B cell (primary cell): ENCODE data around the gene COA7. TPM values are rescaled to one million over a fixed set of nuclear protein-coding genes. Genes with fewer than 3 reads are reported as not detected.
A peak's percentile ranks its signal among the peaks of the same experiment; 100 is the strongest.

Source experiments
- ATAC-seq: fragments of 200-7000 bp; cut with Tn5 transposase; one replicate; pipeline ENCODE4 v1.10.0; 2021; ENCODE audit warnings: low read depth, mild to moderate bottlenecking, moderate number of reproducible peaks, moderate library complexity
- CTCF ChIA-PET: fragments of 350-600 bp; sonication (Branson Sonifier 250); formaldehyde crosslinking; loops from one replicate; lab custom pipeline; 2021; ENCODE audit warnings: antibody characterized with exemption, inconsistent platforms; lab: Charles Lee
- POLR2A ChIA-PET: fragments of 350-600 bp; sonication (Branson Sonifier 250); formaldehyde crosslinking; loops from one replicate; lab custom pipeline; 2021; ENCODE audit warnings: antibody characterized with exemption; lab: Charles Lee
- DNase-seq: peaks from one replicate; pipeline ENCODE4 v3.0.0; 2013
- H2AFZ ChIP-seq: 2 replicates; pipeline ENCODE4 v1.6.1; 2012; ENCODE audit warnings: mild to moderate bottlenecking, low read depth, low read length; ENCODE audit not compliant: insufficient read depth, poor library complexity, severe bottlenecking
- H3K27ac ChIP-seq, 2 donors: 1 replicate in 1 of 2; 2 replicates in 1 of 2; pipeline ENCODE4 v1.5.1; 2012 to 2013; ENCODE audit warnings: low read length in 2 of 2, mild to moderate bottlenecking in 2 of 2, moderate library complexity in 1 of 2
- H3K27me3 ChIP-seq, 4 experiments: fragments of 200-600 bp in 1 of 4; sonication (generic) in 1 of 4; replicated peaks in 1 of 4; 1 replicate in 2 of 4; 2 replicates in 2 of 4; pipeline versions ENCODE4 v1.6.1 to v1.7.0; 2013 to 2016; ENCODE audit warnings: low read length in 3 of 4, mild to moderate bottlenecking in 2 of 4, mixed read lengths in 1 of 4, moderate library complexity in 1 of 4; ENCODE audit not compliant: insufficient read depth in 4 of 4, control insufficient read depth in 3 of 4; ENCODE audit errors: control extremely low read depth in 1 of 4
- H3K36me3 ChIP-seq, 2 experiments: replicated peaks in 1 of 2; 1 replicate in 1 of 2; 2 replicates in 1 of 2; pipeline versions ENCODE4 v1.6.1 to v1.7.1; 2013; ENCODE audit warnings: low read length in 1 of 2; ENCODE audit not compliant: insufficient read depth in 2 of 2, control insufficient read depth in 1 of 2; ENCODE audit errors: control extremely low read depth in 1 of 2, extremely low read depth in 1 of 2
- H3K4me1 ChIP-seq, 2 donors: fragments of 200-600 bp in 1 of 2; sonication (generic) in 1 of 2; 1 replicate in 1 of 2; 2 replicates in 1 of 2; pipeline versions ENCODE4 v1.5.1 to v1.6.1; 2013 to 2017; ENCODE audit warnings: low read length in 2 of 2; ENCODE audit not compliant: control insufficient read depth in 2 of 2, insufficient read depth in 2 of 2
- H3K4me2 ChIP-seq: replicated peaks from 2 replicates; pipeline ENCODE3; 2012; ENCODE audit warnings: mild to moderate bottlenecking, low read depth, low read length; ENCODE audit not compliant: poor library complexity, severe bottlenecking
- H3K4me3 ChIP-seq, 5 experiments: fragments of 200-600 bp in 1 of 5; sonication (generic) in 1 of 5; 1 replicate in 3 of 5; 2 replicates in 2 of 5; pipeline versions ENCODE4 v1.5.1 to v1.7.0; 2011 to 2016; ENCODE audit warnings: low read length in 4 of 5, mild to moderate bottlenecking in 4 of 5, low read depth in 2 of 5, control low read depth in 1 of 5, moderate library complexity in 1 of 5; ENCODE audit not compliant: insufficient read depth in 1 of 5; ENCODE audit errors: control extremely low read depth in 1 of 5, extremely low read depth in 1 of 5
- H3K79me2 ChIP-seq: fragments of 200-600 bp; sonication (generic); one replicate; pipeline ENCODE4 v1.6.0; 2016; ENCODE audit warnings: low read length; ENCODE audit not compliant: control insufficient read depth, insufficient read depth
- H3K9ac ChIP-seq: fragments of 200-600 bp; sonication (generic); 2 replicates; pipeline ENCODE4 v1.6.1; 2017; ENCODE audit warnings: mild to moderate bottlenecking, low read length, moderate library complexity
- H3K9me3 ChIP-seq, 3 donors: one replicate each; pipeline versions ENCODE4 v1.6.1 to v1.7.1; 2013; ENCODE audit warnings: low read length in 2 of 3; ENCODE audit not compliant: control insufficient read depth in 2 of 3, insufficient read depth in 1 of 3; ENCODE audit errors: control extremely low read depth in 1 of 3
- H4K20me1 ChIP-seq: 2 replicates; pipeline ENCODE4 v1.6.0; 2012; ENCODE audit warnings: mild to moderate bottlenecking, low read length; ENCODE audit not compliant: insufficient read depth, control insufficient read depth, poor library complexity, severe bottlenecking
- H3K27ac Mint-ChIP-seq: one replicate; pipeline ENCODE4 v1.8.0; 2021; ENCODE audit warnings: mixed read lengths
- H3K27me3 Mint-ChIP-seq: one replicate; pipeline ENCODE4 v1.8.0; 2021; ENCODE audit warnings: mixed read lengths
- H3K4me1 Mint-ChIP-seq: one replicate; pipeline ENCODE4 v1.8.0; 2021; ENCODE audit warnings: mixed read lengths
- H3K4me3 Mint-ChIP-seq: one replicate; pipeline ENCODE4 v1.8.0; 2021; ENCODE audit warnings: mixed read lengths
- H3K9me3 Mint-ChIP-seq: one replicate; pipeline ENCODE4 v1.8.0; 2022; ENCODE audit warnings: mixed read lengths; ENCODE audit not compliant: insufficient read depth
- CTCF ChIP-seq: fragments of 200-600 bp; IDR thresholded peaks from one replicate; pipeline ENCODE4 v1.8.0; 2022; ENCODE audit warnings: antibody characterized with exemption, mild to moderate bottlenecking
- EZH2 ChIP-seq: IDR thresholded peaks from 2 replicates; pipeline ENCODE4 v1.6.1; 2012; ENCODE audit warnings: borderline replicate concordance, low read depth, mild to moderate bottlenecking, moderate library complexity, low read length; ENCODE audit not compliant: insufficient read depth, poor library complexity, severe bottlenecking
- WGBS: methylation state at CpG from one replicate; pipeline ENCODE4 v1.1.5; 2013; ENCODE audit warnings: missing lambda C conversion rate; ENCODE audit not compliant: insufficient coverage; 5-methylcytosine and 5-hydroxymethylcytosine counted together
- intact Hi-C: fragments of 100-400 bp; cut with micrococcal nuclease; formaldehyde crosslinking; loops from one replicate; pipeline ENCODE4 v1.10.0; 2022
- polyA plus RNA-seq: library from polyadenylated mRNA; depleted of rRNA; stranded (reverse); fragments of >200 nt; gene quantifications from 2 replicates; pipeline ENCODE4 v1.2.3, GENCODE V29; 2012
- total RNA-seq, 2 donors: library from RNA; stranded (reverse); fragments of 120-200 nt in 1 of 2; gene quantifications; 1 replicate in 1 of 2; 2 replicates in 1 of 2; pipeline versions ENCODE4 v1.2.3 to v1.2.4, GENCODE V29; 2013 to 2022

Gene COA7
- total and polyA plus RNA-seq, 2 donors (not counting 1 experiment from before 2014, with no cell fraction given), result 1.3 to 11.3 TPM

- Histone ChIP-seq H2AFZ (no peak overlapping the region), H3K4me3 (no peak overlapping the region), H3K27ac (no peak overlapping the region), H3K9ac (no peak overlapping the region), H3K36me3 (peaks cover 9 to 47% of the 10 kb centered on the region in 2 experiments), H4K20me1 (no peaks in the 10 kb centered on the region), H3K79me2 (peaks cover 13% of the 10 kb centered on the region), H3K4me2 (no peak overlapping the region), H3K4me1 (no peaks in the 10 kb centered on the region), H3K27me3 (no peaks in the 10 kb centered on the region), H3K9me3 (peaks cover 0 to 3% (median 0%) of the 10 kb centered on the region in 3 donors)
- Mint-ChIP-seq H3K4me3 (no peak overlapping the region), H3K27me3 (no peaks in the 10 kb centered on the region), H3K4me1 (peaks cover 25% of the 10 kb centered on the region), H3K9me3 (no peaks in the 10 kb centered on the region), H3K27ac (peak overlapping the region; percentile 87)
- no peak for TF ChIP-seq CTCF
- TF ChIP-seq EZH2, result no peak
- intact Hi-C loops, result no loop called here
- ChIA-PET CTCF (interaction anchor here (1.2 to 1.5 kb wide), 2 partner anchors 11 to 13 kb away, joined by 3 to 4 read pairs; no protein-coding TSS in a partner anchor), POLR2A (interaction anchor here (0.7 kb wide), 1 partner anchor 50 kb away, joined by 4 read pairs; no protein-coding TSS in a partner anchor)
- DNase-seq (no peak), ATAC-seq (no peak)
- 100% methylated on average over 1 of the region's 5 CpGs for WGBS
These were observed 44.8 kb downstream of the COA7 start for GRCh38 chr1:52653207-52653849.

DNA sequence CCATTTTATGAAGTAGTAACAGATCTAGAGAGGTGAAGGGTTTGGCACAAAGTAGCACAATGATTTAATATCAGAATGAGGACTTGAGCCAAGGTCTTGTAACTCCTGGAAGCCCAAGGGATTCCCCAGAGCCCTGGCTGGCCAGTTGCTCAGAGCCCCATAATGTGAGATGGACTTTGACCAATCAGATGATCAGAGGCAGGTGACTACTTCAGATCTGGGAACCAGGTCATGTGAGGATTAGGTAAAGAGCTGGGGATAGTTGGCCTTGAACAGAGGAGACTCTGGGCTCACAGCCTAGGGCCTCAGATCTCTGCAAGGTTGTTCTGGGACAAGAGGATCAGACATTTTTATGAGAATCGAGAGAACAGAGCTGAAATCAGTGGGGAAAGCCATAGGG, 46.2 kb downstream of the COA7 start:
- TF ChIP-seq CTCF (no peak), EZH2 (no peak)
- Histone ChIP-seq H3K4me3 (no peak overlapping the region), H3K9ac (no peak overlapping the region), H2AFZ (no peak overlapping the region), H3K4me1 (peaks cover 0 to under 1% of the 10 kb centered on the region in 2 donors), H3K79me2 (peaks cover 19% of the 10 kb centered on the region), H3K9me3 (peaks cover 0 to 2% (median 0%) of the 10 kb centered on the region in 3 donors), H3K27me3 (no peaks in the 10 kb centered on the region), H3K27ac (no peak overlapping the region), H3K4me2 (no peak overlapping the region), H4K20me1 (no peaks in the 10 kb centered on the region), H3K36me3 (peaks cover 11 to 45% of the 10 kb centered on the region in 2 experiments)
- WGBS, result no CpG with 5 or more reads among the region's 1 CpG
- Mint-ChIP-seq H3K9me3 (no peaks in the 10 kb centered on the region), H3K4me1 (peaks cover 26% of the 10 kb centered on the region), H3K27me3 (no peaks in the 10 kb centered on the region), H3K27ac (peak overlapping the region; percentile 79), H3K4me3 (no peak overlapping the region)
- no peak for ATAC-seq
- ChIA-PET POLR2A (interaction anchor here (0.9 kb wide), 1 partner anchor 10 kb away, joined by 3 read pairs; no protein-coding TSS in a partner anchor), CTCF (no interaction called here)
- no peak for DNase-seq
- intact Hi-C loops, result no loop called here
